Measurements from ENCODE around the gene TMEM14C.

The TMEM14C gene

DNA sequence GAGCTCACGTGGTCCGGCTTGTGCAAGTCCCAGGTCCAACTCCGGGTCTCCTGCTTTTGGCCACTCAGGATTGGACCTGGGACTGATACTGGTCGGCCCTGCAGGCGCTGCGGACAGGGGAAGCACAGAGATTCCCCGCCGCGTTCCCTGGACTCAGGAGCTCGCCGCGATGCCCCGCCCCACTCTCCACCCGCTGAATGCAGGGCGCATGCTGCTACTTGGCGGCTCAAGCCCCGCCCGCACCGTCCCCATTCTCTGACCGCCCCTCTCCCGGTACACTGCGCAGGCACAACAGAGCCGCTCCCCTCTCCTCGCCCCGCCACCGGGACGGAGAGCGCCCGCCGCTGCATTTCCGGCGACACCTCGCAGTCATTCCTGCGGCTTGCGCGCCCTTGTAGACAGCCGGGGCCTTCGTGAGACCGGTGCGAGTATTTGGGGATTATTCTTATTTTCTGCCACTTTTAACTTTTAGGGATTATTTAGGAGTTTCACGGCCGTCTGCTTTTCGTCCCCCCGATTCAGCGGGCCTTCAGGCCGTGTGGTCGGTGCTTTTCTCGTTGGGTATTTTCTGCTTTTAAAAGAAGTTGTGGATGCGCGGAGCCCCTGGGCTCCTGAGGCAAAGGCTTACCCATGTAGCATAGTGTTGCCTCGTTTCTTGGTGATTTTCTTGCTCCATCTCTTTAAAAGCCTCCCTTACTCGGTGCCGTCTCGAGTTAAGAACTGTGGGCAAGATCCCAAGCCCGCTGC lies at the start of gene TMEM14C:
TSS of gene TMEM14C (plus strand) at position 251 of the 747 bp plus-strand sequence. CDS start 1,544 bp downstream, outside the sequence.
- FAIRE-seq (peak; percentile 70), DNase-seq (ENCODE audit: insufficient read length, low spot score) (peak; percentile 91)

DNA sequence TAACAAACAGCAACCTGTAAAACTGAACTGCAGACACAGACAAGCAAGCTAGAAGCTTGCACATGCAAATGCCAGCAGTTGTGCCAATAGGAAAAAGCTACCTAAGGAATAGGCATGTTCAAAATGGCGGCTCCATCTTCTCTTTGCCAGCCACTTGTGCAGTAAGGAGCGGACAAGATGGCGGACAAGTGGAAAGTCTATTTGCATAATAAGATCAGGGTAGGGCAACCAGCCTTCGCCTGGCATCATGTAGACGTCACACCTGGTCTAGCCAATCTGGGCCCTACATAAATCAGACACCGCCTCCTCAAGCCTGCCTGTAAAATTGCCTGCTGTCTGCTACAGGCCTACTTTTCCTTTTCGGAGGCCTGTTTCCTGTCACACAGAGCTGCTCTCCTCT lies 46.5 kb upstream of the TMEM14C start:
- no peak for DNase-seq (ENCODE audit: insufficient read length, low spot score)
- FAIRE-seq = no peak

GRCh38 chr6:10678456-10678855 lies 44.4 kb upstream of the TMEM14C start:
- FAIRE-seq = no peak
- no peak for DNase-seq (ENCODE audit: insufficient read length, low spot score)

DNA sequence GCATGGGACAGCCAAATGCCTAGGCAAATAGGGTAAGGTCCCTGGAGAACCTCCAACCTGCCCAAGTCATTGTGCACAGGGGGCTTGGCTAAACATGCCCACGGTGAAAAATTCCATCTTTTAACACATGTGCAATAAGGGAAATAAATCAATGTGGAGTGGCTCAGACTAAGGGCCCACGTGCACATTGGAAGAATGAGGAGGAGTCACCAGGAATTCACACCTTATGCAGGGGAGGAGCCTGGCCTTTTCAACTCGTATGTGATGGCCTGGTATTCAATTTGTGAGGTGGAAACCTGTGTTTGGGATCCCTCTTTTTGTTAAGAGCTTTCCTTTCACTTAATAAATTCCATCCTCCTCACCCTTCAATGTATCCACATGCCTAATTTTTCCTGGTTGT lies 41.1 kb upstream of the TMEM14C start:
- DNase-seq (ENCODE audit: insufficient read length, low spot score) (no peak), FAIRE-seq (no peak)

- no peak for DNase-seq (ENCODE audit: insufficient read length, low spot score)
- FAIRE-seq = no peak
Measured at GRCh38 chr6:10682355-10682988, 40.4 kb upstream of the TMEM14C start.

GRCh38 chr6:10684618-10685017 lies 38.3 kb upstream of the TMEM14C start:
- FAIRE-seq (no peak), DNase-seq (ENCODE audit: insufficient read length, low spot score) (no peak)

GRCh38 chr6:10685092-10685915 lies 37.6 kb upstream of the TMEM14C start:
- DNase-seq (ENCODE audit: insufficient read length, low spot score) = no peak
- no peak for FAIRE-seq

DNA sequence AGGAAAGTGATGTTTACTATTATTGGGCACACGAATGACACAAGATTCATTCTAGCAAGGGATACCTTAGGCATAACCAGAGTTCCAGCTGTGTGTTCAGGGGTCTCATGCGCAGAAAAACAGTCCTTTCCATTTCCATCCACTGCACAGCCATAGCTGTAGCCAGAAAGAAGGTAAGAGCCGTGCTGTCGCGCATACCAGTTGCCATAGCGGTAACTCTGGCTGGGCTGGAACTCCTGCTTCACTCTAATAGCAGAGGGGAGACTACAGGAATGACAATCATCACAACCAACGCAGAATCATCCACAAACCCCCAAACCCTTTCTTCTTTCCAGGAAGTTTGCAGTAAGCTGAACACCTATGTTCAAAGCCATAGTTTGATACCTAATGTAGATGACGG lies 36.0 kb upstream of the TMEM14C start:
- DNase-seq (ENCODE audit: insufficient read length, low spot score) (no peak), FAIRE-seq (no peak)

DNA sequence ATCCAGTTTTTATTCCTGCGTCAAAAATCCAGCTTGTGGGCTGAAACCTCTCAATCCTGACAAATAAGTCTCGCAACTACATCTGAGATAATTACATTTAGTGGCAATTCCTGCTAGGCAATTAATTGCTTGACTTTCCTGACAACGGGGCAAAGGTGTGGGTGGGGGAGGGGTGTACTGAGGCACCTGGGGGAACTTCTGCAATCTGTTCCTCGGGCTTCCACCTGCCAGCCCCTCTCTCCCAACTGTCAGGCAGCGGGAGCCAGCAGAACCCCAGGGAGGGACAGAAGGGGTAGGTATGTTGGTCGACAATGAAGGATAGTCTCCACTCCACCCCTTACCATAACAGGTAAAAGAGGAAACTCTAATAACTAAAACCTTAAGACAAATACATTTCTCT lies 35.3 kb upstream of the TMEM14C start:
- FAIRE-seq (no peak), DNase-seq (ENCODE audit: insufficient read length, low spot score) (no peak)

GRCh38 chr6:10690651-10691445 lies 32.0 kb upstream of the TMEM14C start:
- DNase-seq (ENCODE audit: insufficient read length, low spot score) = no peak
- no peak for FAIRE-seq

GRCh38 chr6:10692965-10693538 lies 29.8 kb upstream of the TMEM14C start:
- peak; percentile 21 for FAIRE-seq

GRCh38 chr6:10694302-10695085 lies 28.4 kb upstream of the TMEM14C start, which contains the start of the genes C6orf52 and PAK1IP1:
C6orf52 (minus strand) TSS chr6:10694616; CDS start chr6:10687550, 7,066 bp downstream.
PAK1IP1 (plus strand) TSS chr6:10694972; CDS start chr6:10694986, 14 bp downstream.
- FAIRE-seq (peak; percentile 91), DNase-seq (ENCODE audit: insufficient read length, low spot score) (peak; percentile 70)

More at GRCh38 chr6:10692965-10693538, 29.8 kb upstream of the TMEM14C start:
- DNase-seq (ENCODE audit: insufficient read length, low spot score) = no peak

DNA sequence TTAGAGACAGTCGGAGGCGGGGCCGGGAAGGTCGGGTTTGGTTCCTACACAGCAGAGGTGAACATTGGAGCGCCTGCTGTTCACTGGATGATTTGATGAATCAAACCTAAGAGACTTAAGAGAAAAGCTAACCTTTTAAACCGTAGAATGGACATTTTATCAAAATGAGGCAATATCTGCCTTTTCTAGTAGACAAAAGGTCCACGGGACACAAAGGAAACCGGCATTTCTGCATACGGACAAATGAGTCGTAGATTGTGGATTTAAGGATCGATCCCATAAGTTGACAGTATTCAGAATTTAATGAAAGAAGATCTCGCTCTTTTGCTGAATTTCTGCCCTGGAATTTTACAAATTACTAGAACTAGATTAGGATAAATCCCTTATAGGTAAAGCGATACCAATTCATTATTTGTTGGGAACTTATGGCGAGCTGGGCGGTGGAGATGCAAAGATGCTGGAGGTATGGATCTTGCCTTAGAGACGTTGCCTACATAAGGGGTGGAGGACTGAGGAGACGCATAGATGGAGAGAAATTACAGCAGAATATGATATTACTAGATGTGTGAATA lies 27.7 kb upstream of the TMEM14C start:
- no peak for FAIRE-seq
- DNase-seq (ENCODE audit: insufficient read length, low spot score) = no peak

- DNase-seq (ENCODE audit: insufficient read length, low spot score) = no peak
- FAIRE-seq = no peak
Measured at GRCh38 chr6:10696655-10697054, 26.2 kb upstream of the TMEM14C start.

- FAIRE-seq (peak; percentile 56), DNase-seq (ENCODE audit: insufficient read length, low spot score) (no peak)
Measured at GRCh38 chr6:10713962-10714361, 8.9 kb upstream of the TMEM14C start.

GRCh38 chr6:10719296-10719963 lies 3.4 kb upstream of the TMEM14C start:
- no peak for DNase-seq (ENCODE audit: insufficient read length, low spot score)
- FAIRE-seq = no peak

DNA sequence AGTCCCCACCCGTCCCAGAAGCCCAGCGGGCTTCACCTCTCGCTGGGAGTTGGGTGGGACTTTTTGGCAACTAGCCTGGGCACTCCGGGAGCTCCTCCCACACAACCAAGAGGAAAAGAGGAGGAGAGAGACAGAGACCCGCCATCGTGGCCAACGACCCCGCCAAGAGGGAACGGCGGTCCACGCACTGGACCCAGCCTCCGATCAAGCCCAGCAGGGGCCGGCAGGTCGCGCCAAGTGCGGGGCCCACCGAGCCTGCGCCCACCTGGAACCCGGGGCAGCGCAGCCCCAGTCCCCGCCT lies 3.0 kb upstream of the TMEM14C start:
- FAIRE-seq (no peak), DNase-seq (ENCODE audit: insufficient read length, low spot score) (no peak)

- FAIRE-seq = no peak
- no peak for DNase-seq (ENCODE audit: insufficient read length, low spot score)
Measured at GRCh38 chr6:10720265-10720959, 2.5 kb upstream of the TMEM14C start.

Data from GM19239 (cell line).